ENCODE measurements around the gene ACYP1.

- no peak for TF ChIP-seq EP300 (IDR thresholded peaks at IDR 0.05)
- TF ChIP-seq POLR2A (IDR thresholded peaks at IDR 0.05): no peak
- no peak for TF ChIP-seq CTCF (IDR thresholded peaks at IDR 0.05)
These were observed 47.0 kb downstream of the ACYP1 start for GRCh38 chr14:75016815-75017214.

All from tibial nerve (tissue), 4 donors.